Neural cell (in vitro differentiated cells): Measurements from ENCODE around the gene SEBOX.

Source experiments
- MXI1 ChIP-seq: fragments of 450-650 bp; conservative IDR thresholded peaks from 2 replicates; pipeline ENCODE4 v1.6.1; 2014; ENCODE audit warnings: antibody characterized with exemption, mild to moderate bottlenecking; ENCODE audit not compliant: poor library complexity, severe bottlenecking
- TAF1 ChIP-seq: IDR thresholded peaks from 2 replicates; pipeline ENCODE4 v1.6.1; 2012; ENCODE audit warnings: low read depth
- TF ChIP-seq, protein P1 (sequence below): fragments of 450-650 bp; IDR thresholded peaks from 2 replicates; pipeline ENCODE4 v1.5.1; 2014; ENCODE audit warnings: antibody characterized with exemption, mild to moderate bottlenecking, moderate library complexity; ENCODE audit not compliant: poor library complexity, severe bottlenecking

DNA sequence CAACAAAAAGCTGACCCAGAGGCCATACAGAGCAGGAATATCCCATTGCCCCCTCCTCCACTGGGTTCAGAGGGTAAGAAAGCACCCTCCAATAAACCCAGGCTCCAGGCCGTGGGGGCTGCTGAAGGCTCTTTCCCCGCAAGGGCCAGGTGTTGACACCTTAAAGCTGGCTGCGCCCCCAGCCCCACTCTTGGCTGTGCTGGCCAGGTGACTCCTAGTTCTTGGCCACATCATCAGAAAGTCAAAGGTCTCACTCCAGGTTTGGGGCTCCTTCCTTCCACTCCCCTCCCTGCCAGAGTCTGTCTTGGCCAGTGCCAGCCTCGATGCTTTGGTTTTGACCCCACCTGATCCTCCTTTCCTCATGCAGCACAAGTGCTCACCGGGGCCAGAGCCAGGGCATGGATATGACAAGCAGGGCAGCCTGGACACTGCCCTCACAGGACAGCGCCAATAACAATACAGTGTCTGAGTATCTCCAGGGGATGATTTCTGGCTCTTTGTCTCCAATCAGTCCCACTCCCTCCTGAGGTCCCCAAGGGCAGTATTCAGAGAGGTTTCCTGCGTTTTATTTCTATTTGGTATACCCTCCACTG lies 32.8 kb upstream of the SEBOX start:
- TF ChIP-seq, protein P1, sequence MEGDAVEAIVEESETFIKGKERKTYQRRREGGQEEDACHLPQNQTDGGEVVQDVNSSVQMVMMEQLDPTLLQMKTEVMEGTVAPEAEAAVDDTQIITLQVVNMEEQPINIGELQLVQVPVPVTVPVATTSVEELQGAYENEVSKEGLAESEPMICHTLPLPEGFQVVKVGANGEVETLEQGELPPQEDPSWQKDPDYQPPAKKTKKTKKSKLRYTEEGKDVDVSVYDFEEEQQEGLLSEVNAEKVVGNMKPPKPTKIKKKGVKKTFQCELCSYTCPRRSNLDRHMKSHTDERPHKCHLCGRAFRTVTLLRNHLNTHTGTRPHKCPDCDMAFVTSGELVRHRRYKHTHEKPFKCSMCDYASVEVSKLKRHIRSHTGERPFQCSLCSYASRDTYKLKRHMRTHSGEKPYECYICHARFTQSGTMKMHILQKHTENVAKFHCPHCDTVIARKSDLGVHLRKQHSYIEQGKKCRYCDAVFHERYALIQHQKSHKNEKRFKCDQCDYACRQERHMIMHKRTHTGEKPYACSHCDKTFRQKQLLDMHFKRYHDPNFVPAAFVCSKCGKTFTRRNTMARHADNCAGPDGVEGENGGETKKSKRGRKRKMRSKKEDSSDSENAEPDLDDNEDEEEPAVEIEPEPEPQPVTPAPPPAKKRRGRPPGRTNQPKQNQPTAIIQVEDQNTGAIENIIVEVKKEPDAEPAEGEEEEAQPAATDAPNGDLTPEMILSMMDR, result no peak
- TF ChIP-seq TAF1 (no peak), MXI1 (no peak)
